HepG2 (cell line): ENCODE data around the gene RPS19. TPM values are rescaled to one million over a fixed set of nuclear protein-coding genes. Genes with fewer than 3 reads are reported as not detected.

Experiments
- ARID2 ChIP-seq: sonication (generic); formaldehyde crosslinking; IDR thresholded peaks from 2 replicates; pipeline ENCODE4 v1.8.1; 2022; ENCODE audit warnings: mild to moderate bottlenecking, missing genetic modification reagents, borderline replicate concordance
- BRCA1 ChIP-seq: sonication (generic); formaldehyde crosslinking; IDR thresholded peaks from 2 replicates; pipeline ENCODE4 v1.4.0; 2020; ENCODE audit warnings: missing genetic modification reagents
- E2F1 ChIP-seq: sonication (generic); formaldehyde crosslinking; IDR thresholded peaks from 2 replicates; pipeline ENCODE4 v1.5.0; 2020; ENCODE audit warnings: missing genetic modification reagents
- ELF4 ChIP-seq: sonication (generic); formaldehyde crosslinking; IDR thresholded peaks from 2 replicates; pipeline ENCODE4 v1.5.0; 2020; ENCODE audit warnings: missing genetic modification reagents, mild to moderate bottlenecking, moderate library complexity, borderline replicate concordance
- ETV6 ChIP-seq: sonication (generic); formaldehyde crosslinking; conservative IDR thresholded peaks from 2 replicates; pipeline ENCODE4 v1.4.0; 2020; ENCODE audit warnings: missing genetic modification reagents
- IRX3 ChIP-seq: sonication (generic); formaldehyde crosslinking; IDR thresholded peaks from 2 replicates; pipeline ENCODE4 v1.8.1; 2023; ENCODE audit warnings: mild to moderate bottlenecking, low read depth, missing genetic modification reagents, borderline replicate concordance
- PITX1 ChIP-seq: sonication (generic); formaldehyde crosslinking; IDR thresholded peaks from 2 replicates; pipeline ENCODE4 v1.5.1; 2020; ENCODE audit warnings: mild to moderate bottlenecking, missing genetic modification reagents
- RCOR2 ChIP-seq: IDR thresholded peaks from 2 replicates; pipeline ENCODE4 v1.6.1; 2016; ENCODE audit warnings: missing biosample characterization, missing genetic modification reagents
- RFXAP ChIP-seq: sonication (generic); formaldehyde crosslinking; IDR thresholded peaks from 2 replicates; pipeline ENCODE4 v1.4.0; 2020; ENCODE audit warnings: missing genetic modification reagents, borderline replicate concordance
- ZBTB4 ChIP-seq: sonication (generic); formaldehyde crosslinking; IDR thresholded peaks from 2 replicates; pipeline ENCODE4 v1.4.0; 2020; ENCODE audit warnings: missing genetic modification reagents, mild to moderate bottlenecking, borderline replicate concordance
- ZBTB7A ChIP-seq: sonication (generic); formaldehyde crosslinking; IDR thresholded peaks from 2 replicates; pipeline ENCODE4 v1.8.0; 2022; ENCODE audit warnings: mild to moderate bottlenecking, missing genetic modification reagents
- ZBTB7B ChIP-seq: sonication (generic); formaldehyde crosslinking; IDR thresholded peaks from 2 replicates; pipeline ENCODE4 v1.4.0; 2020; ENCODE audit warnings: missing genetic modification reagents
- ZFX ChIP-seq: sonication (generic); formaldehyde crosslinking; IDR thresholded peaks from 2 replicates; pipeline ENCODE4 v1.4.0; 2020; ENCODE audit warnings: mild to moderate bottlenecking, low read depth, missing genetic modification reagents, moderate library complexity
- ZNF101 ChIP-seq: sonication (generic); formaldehyde crosslinking; IDR thresholded peaks from 2 replicates; pipeline ENCODE4 v1.4.0; 2020; ENCODE audit warnings: mild to moderate bottlenecking, low read depth, missing genetic modification reagents, borderline replicate concordance
- ZNF160 ChIP-seq: sonication (generic); formaldehyde crosslinking; IDR thresholded peaks from 2 replicates; pipeline ENCODE4 v1.8.0; 2022; ENCODE audit warnings: mild to moderate bottlenecking, inconsistent platforms, missing genetic modification reagents
- ZNF224 ChIP-seq: sonication (generic); formaldehyde crosslinking; IDR thresholded peaks from 2 replicates; pipeline ENCODE4 v1.5.0; 2020; ENCODE audit warnings: mild to moderate bottlenecking, missing genetic modification reagents
- ZNF232 ChIP-seq: sonication (generic); formaldehyde crosslinking; IDR thresholded peaks from 2 replicates; pipeline ENCODE4 v1.4.0; 2020; ENCODE audit warnings: missing genetic modification reagents, borderline replicate concordance
- ZNF275 ChIP-seq: sonication (generic); formaldehyde crosslinking; IDR thresholded peaks from 2 replicates; pipeline ENCODE4 v1.8.0; 2022; ENCODE audit warnings: missing genetic modification reagents, mild to moderate bottlenecking, inconsistent platforms, borderline replicate concordance
- ZNF317 ChIP-seq: sonication (generic); formaldehyde crosslinking; IDR thresholded peaks from 2 replicates; pipeline ENCODE4 v1.5.0; 2020; ENCODE audit warnings: mild to moderate bottlenecking, missing genetic modification reagents
- ZNF44 ChIP-seq: sonication (generic); formaldehyde crosslinking; IDR thresholded peaks from 2 replicates; pipeline ENCODE4 v1.5.1; 2020; ENCODE audit warnings: mild to moderate bottlenecking, missing genetic modification reagents
- ZNF776 ChIP-seq: sonication (generic); formaldehyde crosslinking; IDR thresholded peaks from 2 replicates; pipeline ENCODE4 v1.4.0; 2020; ENCODE audit warnings: mild to moderate bottlenecking, missing genetic modification reagents
- ZNF788 ChIP-seq: sonication (generic); formaldehyde crosslinking; IDR thresholded peaks from 2 replicates; pipeline ENCODE4 v1.5.0; 2020; ENCODE audit warnings: mild to moderate bottlenecking, missing genetic modification reagents, borderline replicate concordance
- ZSCAN5A ChIP-seq: sonication (generic); formaldehyde crosslinking; IDR thresholded peaks from 2 replicates; pipeline ENCODE4 v1.8.0; 2022; ENCODE audit warnings: mild to moderate bottlenecking, missing genetic modification reagents, borderline replicate concordance
- polyA plus RNA-seq, 8 experiments: library from polyadenylated mRNA; depleted of rRNA in 3 of 8; stranded (reverse) in 7 of 8; unstranded in 1 of 8; fragments of >200 nt; fragmentation: Illumina TruSeq in 4 of 8; extraction: Trizol in 4 of 8; gene quantifications; 2 replicates each; pipeline versions ENCODE4 v1.2.1 to v1.2.3, GENCODE V29; 2011 to 2016; ENCODE audit warnings: low read depth in 4 of 8, missing spikeins in 1 of 8, mixed read lengths in 1 of 8; ENCODE audit not compliant: insufficient read depth in 1 of 8
- total RNA-seq, 5 experiments: library from RNA; depleted of rRNA; stranded (reverse); fragments of >200 nt; fragmentation: Illumina TruSeq; extraction: Trizol; gene quantifications; 2 replicates each; pipeline ENCODE4 v1.2.3, GENCODE V29; 2016; ENCODE audit warnings: low read depth in 1 of 5

Gene RPS19
- total and polyA plus RNA-seq, 2 of the 13 experiments (the other 11 are each of a cell fraction or from before 2014, with no cell fraction given) = 1,983 to 4,758 TPM

- TF ChIP-seq ZBTB4 (CRISPR knock-in tag) (no peak), ZNF275 (CRISPR knock-in tag) (no peak), ZNF788 (CRISPR knock-in tag) (peak; percentile 19; the same call in 1 of the 2 replicates), BRCA1 (CRISPR knock-in tag) (no peak), PITX1 (peak; percentile 79), ZNF232 (CRISPR knock-in tag) (no peak), ZNF160 (CRISPR knock-in tag) (no peak), ELF4 (CRISPR knock-in tag) (no peak), ZNF776 (CRISPR knock-in tag) (no peak), RCOR2 (CRISPR knock-in tag) (peak; percentile 68; the same call in 1 of the 2 replicates), ETV6 (no peak), RFXAP (CRISPR knock-in tag) (no peak), ZNF317 (CRISPR knock-in tag) (peak; percentile 88), ZNF44 (no peak), ZSCAN5A (CRISPR knock-in tag) (no peak), ZBTB7B (CRISPR knock-in tag) (peak; percentile 81; the same call in 1 of the 2 replicates), ZFX (CRISPR knock-in tag) (peak; percentile 49), ZNF224 (CRISPR knock-in tag) (no peak), ARID2 (CRISPR knock-in tag) (no peak), ZNF101 (CRISPR knock-in tag) (no peak), IRX3 (no peak), ZBTB7A (CRISPR knock-in tag) (no peak), E2F1 (CRISPR knock-in tag) (no peak)
Measured at GRCh38 chr19:41904118-41904870, 44.2 kb downstream of the RPS19 start (continued).
